NCI-H2029 (cell line): ENCODE data around the gene RAD18.

ENCODE experiments used
- DNase-seq: peaks from one replicate; lab custom pipeline; 2025; lab: John Stamatoyannopoulos, UW

Gene RAD18, protein sequence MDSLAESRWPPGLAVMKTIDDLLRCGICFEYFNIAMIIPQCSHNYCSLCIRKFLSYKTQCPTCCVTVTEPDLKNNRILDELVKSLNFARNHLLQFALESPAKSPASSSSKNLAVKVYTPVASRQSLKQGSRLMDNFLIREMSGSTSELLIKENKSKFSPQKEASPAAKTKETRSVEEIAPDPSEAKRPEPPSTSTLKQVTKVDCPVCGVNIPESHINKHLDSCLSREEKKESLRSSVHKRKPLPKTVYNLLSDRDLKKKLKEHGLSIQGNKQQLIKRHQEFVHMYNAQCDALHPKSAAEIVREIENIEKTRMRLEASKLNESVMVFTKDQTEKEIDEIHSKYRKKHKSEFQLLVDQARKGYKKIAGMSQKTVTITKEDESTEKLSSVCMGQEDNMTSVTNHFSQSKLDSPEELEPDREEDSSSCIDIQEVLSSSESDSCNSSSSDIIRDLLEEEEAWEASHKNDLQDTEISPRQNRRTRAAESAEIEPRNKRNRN

DNA sequence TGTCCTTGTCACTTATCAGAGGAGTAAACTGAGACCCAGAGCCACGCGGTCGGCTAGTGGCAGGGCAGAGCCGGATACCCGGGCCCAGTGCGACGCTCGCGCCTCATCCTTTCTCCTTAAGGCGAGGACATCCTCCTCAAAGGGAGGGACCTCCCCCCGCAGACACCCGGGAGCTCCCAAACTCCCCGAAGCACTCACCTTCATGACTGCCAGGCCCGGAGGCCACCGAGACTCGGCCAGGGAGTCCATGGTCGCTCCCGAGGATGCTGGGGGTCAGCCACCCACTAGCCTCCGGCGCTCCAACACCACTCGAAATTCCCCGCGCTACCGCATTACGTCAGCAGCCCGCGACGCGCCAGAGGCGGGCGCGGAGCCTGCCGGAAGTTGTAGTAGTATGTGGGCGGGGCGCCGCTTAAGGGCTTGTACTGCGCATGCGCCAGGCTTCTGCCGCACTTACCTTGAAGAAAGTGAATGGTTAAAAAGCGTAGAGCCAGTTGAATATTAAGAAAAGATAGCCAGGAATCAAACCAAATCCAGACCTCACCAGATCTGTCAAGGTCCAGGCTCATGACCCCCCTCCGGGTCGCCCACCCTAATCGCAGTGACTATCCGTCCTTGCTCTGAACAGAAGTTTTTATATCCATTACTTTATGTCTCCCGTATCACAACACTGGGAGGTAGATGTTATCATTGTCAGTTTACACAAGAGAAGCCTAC lies at the start of gene RAD18:
TSS of gene RAD18 (minus strand) at position 336 of the 717 bp plus-strand sequence. CDS start at position 249, 87 bp downstream.
- DNase-seq = peak; percentile 88

DNA sequence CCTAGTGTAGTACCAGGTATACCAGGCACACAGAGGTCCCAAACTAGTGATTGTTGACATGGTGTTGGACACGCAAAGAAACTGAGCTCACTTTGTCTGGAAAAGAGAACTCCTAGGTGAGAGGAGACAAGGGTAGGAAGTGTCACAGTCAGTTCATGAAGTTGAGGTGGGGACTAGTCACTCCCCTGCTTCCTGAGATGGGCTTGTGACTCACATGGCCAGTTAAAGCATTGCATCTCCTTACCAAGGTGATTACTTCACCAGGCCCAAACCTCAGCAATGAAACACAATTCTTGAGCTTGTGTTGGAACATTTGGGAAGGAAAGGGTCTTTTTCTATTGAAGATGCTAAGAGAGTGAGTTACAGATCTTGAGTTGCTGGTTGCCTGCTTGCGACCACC lies 49.2 kb upstream of the RAD18 start:
- DNase-seq = no peak

DNA sequence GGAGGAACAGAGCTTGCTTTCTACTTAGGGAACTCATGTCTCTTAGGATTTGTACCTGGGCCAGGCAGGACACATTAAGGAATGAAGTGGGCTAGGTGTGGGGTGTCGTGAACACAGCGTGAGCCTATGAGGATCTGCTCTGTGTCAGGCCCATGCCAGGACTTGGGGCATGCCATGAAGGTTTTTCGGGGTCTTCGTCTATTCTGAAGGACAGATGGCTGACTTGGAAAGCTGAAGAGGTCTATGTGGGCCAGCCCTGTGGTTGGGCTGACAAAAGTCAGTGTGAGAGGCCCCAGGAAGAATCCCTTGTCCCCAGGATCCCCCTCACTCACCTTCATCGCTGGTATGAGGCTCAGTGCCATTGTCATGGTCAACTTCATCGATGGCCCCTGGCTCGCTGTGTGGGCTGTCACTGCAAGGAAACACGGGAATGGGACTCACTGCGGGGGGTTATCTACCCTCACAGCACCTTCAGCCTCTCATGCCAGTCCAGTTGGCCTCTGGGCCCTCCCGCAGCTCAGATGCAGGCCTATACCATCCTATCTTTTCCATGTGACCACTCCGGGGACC lies 46.8 kb upstream of the RAD18 start:
- no peak for DNase-seq

DNA sequence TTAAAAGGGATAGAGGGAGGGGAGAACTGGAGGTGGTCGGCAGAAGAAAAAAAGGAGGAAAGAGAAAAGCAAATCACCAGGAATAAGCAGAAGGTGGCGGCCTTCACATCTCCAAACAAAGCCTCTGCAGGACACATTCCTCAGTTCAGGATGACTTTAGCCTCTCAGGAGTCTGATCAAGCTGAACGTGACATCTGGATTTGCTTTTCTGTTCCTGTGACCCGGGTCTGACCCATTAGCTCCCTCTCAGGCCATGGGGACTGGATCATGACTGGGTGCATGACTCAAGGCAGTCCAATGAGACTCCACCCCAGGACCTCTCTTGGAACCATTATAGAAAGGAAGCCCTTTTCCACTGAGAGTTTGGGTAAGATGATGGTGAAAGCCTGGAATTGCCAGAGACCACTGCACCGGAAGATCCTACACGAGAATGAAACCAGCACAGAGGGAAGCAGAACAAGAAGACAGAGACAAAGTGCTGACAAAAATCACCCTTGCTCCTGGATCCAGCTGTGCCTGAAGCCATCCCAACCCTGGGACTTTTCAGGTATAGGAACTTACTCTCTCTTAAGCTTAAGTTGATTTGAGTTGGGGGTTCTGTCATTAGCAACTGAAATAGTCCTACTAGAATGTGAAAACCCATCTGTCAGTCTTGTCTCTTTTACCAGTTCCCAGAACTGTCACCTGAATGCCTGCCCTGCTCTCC lies 45.4 kb upstream of the RAD18 start:
- no peak for DNase-seq

DNA sequence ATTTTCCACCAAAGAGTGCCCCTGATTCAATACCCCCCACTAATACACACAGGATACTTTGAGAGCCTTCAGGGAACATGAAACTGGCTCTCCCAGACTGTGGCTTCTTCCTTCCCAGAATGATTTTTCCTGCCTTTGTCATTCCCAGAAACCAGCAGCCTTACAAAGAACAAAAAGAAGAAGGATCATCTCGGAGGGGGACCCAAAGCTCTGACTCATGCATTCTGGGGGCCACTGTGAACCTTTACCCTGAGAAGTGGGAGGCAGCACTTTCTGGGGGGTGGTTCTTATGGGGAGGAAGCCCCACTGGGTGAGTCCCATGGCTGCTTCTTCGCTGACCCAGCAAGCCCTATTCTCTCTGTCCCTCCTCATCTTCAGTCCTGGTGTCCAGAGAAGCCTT lies 44.7 kb upstream of the RAD18 start:
- no peak for DNase-seq

DNA sequence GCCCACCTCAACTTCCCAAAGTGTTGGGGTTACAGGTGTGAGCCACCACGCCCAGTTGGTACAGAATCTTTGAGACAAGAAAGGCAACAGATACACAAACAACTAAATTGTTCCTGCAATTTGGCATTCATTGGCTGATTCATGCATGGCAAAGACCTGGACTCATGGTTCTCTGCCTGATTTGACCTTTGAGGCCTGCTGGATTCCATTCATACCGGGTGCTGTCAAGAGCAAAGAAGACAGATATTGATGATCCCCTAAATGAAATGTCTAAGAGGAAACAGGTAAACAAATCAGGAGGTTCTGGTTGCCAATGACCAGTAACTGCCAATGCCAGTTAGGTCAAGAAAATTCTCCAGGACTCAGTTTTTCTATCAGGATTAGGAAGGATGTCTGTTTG lies 43.9 kb upstream of the RAD18 start:
- DNase-seq = no peak

DNA sequence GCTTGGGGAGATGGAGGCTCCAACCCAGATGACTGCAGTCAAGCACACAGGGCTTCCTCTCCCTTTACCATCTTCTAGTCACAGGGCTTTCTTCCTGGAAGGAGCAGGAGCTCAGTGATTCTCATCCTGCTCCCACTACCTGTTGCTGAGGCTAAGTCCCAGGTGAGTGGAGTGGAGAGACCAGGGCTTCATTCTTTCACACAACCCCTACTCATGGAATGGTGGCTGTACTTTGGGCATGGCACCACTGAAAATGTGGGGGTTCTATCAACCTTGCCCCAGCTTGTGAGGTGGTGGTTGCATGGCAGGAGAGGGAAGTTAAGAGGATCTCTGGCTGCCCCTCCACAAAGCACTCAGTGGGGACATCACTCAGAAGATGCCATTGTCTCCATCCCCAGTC lies 36.8 kb upstream of the RAD18 start:
- DNase-seq = no peak

DNA sequence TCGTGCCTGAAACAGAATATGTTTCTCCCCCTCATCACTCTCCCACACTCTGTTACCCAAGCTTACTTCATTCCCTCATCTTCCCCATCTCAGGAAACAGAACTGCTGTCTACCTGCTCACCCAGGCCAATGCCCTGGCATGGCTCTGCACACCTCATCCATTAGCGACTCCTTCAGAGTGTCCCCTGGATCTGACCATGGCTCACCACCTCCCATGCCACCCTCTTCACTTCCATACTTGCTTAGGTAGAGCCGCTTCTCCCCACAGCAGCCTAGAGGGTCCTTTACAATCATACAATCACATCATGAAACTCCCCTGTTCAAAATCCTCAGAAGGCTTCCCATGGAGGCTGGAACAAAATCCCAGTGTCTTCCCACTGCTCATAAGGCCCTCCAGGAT lies 33.9 kb upstream of the RAD18 start:
- DNase-seq = no peak

DNA sequence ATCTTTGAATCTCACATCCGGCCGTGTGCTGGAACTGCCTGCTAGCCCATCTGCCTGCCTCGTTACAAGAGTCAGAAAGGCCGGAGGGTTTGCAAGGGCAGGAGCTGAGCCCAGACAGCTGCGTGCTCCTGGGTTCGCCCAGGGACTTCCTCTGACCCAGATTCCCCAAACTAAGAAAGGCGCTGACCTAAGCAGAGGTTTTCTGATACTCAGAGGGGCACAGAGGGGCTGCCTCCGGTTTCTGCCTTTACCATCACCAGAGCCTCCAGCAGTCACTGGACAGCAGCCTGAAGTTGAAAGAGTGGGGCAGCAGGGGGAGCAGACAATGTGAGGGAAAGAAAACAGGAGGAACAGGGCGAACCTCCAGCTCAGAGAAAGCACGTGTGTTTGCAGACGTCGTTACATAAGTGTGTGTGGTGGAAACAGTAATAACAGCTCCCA lies 33.4 kb upstream of the RAD18 start:
- DNase-seq = no peak

DNA sequence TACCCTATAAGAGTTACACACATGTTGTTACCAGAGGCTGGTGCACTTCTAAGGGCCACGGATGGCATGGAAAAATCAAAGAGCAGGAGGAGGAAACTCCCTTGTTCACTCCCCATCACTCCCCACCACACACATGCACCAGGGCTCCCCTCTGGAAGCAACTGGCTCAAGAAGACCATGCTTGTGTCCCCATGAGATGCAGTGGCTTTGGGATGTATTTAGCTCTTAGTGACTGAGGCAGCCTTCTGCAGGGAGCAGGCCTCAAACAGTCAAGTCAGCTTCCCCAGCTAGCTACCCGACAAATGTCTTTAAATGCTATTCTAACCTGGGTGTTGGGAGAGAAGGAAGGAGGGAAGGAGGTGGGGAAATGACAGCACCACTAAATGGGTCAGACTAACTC lies 32.9 kb upstream of the RAD18 start:
- no peak for DNase-seq

DNA sequence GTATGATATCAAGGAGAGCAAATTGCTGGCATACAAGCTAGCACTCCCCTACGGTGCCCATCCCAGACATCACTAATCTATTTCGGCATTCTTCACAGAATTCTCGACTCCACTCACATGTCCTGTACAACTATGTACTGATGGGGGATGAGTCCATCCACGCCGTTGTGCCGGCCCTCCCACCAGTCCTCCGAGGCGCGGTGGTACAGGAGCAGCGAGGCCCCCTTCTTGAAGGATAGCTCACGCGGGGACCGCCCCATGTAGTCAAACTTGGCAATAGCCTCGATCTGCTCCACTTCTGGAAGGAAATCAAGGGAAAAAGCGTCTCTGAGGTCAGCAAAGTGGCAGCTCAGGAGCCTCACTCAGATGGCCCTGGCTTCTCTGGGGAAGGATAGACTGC lies 31.0 kb upstream of the RAD18 start:
- DNase-seq = no peak

DNA sequence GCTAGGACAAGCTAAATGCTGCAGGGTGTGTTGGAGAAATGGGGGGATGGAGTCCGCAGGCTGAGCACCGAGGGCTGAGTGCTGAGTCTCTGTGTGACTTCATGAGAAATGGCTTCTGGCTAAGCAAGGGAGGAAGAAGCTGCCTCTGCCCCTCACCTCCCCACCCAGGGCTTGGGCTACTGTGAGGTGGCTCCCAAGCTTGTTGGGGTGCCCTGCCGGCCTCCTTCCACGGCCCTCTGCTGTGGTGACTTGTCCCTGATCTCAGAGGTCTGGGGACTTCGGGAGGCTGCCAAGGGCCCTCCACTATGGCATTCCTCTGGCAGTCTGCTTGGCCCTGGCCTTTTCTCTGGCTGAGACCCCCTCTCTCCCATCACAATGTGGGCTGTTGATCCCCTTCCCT lies 30.1 kb upstream of the RAD18 start:
- DNase-seq = no peak

DNA sequence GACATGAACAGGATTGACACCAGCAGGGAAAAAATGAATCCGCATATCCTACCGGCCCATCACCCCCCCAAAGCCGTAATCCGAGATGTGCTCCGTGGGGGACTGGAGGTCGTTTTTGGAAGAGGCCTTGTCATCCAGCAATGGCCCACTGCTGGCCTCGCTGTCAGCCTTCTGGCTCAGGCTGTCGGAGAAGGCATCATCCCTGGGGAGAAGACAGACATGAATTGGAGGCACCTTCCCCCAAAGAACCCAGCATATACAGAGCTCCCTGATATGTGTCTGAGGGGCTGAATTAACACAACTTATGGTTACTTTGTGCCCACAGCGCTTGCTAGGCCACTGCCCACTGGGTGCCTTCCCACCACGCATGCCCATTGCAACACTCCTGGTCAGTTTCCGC lies 29.6 kb upstream of the RAD18 start:
- no peak for DNase-seq

DNA sequence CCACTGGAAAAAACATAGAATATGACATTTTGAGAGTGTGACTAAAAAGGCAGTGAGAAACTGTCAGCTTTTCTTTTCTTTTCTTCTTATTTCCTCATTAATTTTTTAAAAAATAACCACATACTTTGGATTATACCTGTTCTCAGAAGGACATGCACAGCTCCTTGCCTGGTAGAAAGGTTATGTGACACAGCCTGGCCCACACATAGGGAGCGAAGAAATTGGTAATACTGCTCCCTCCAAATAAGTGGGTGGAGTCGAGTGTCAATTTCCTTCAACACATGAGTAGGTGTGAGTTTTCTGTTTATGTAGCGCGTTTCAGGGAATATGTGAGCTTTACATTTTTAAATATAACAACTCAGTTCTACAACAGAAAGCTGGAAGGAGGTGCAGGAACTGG lies 28.9 kb upstream of the RAD18 start:
- DNase-seq = no peak

DNA sequence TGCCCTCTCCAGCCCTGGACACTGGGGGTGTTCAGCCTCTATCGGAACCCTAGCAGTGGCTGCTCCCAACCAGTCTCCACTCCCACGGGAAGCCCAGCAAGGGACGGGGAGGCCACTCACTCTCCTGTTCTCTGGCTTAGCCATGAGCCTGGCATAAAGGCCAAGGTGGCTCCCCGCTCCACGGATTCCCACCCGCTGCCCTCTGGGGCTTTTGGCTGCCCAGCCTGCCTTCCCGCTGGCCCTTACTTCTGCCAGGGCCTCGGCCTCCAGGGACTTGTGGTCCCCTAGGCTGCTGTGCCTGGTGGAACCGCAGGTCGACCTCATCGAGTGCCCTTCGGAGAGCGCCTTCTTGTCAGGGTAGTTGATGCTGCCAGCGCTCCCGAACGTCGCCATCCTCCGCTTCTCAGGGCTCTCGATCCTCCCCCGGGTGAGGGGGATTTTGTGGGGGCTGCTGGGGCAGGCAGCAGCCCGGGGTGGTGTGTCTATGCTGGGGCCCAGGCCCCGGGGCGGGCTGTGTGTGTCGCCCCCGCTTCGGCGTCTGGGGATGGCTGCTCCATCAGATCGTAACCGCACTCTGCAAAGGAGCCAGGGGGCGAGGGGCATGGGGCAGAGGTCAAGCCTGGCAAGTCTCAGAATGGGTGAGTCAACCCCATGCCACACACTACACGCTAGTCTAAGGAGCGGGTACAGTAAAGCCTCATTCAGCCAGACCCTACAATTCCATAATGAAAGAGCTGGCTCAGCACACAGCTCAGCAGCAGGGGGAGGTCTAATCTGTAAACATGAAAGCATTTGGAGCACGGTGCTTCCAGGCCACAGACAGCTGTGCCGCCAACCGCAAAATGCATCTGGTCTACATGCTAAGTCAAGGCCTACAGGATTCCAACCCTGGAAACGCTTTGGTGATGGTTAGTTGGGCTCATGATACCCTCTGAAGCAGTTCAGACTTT lies 27.3 kb upstream of the RAD18 start:
- no peak for DNase-seq

DNA sequence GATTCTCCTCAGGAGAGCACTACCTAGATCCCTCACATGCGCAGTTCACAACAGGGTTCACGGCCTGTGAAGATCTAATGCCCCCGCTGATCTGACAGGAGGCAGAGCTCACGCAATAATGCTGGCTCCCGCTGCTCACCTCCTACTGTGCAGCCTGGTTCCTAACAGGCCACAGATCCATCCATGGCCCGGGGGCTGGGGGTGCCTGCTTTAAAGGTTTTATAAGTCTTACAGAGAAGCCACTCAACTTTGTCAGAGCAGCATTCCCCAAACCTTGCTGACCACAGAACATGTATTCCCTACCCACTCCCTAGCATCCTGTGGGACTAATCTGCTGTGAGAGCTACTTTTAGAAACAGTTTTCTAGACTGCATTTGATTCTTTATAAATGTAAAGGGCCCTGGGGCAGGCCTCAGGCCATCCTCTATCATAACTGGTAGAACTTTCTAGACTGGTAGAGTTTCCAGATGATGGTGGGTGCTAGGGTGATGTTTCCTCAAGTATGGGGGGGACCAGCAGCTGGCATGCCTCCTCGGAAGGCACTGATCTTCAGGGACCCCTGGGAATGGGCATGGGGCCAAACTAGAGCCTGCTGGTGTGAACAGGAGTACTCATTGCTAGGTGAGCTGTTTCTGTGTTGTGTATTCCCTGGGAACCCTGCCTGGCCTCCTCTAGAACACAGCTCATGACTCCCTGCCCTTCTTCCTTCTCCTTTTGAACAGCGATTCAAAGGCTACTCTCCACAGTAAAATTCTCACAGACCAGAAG lies 25.7 kb upstream of the RAD18 start:
- no peak for DNase-seq

DNA sequence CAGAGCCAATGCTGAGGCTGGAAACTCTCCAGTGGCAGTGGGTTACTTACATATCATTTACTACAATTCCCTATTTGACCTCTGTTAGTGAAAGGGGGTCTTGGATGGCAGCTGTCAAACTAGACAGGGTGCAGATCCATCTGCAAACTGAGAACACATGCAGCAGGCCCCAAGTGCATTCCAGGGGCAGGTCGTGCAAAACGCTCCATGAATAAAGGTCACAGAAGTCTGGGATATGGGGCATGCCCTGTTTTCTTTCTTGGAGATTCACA lies 25.0 kb upstream of the RAD18 start:
- DNase-seq = no peak

DNA sequence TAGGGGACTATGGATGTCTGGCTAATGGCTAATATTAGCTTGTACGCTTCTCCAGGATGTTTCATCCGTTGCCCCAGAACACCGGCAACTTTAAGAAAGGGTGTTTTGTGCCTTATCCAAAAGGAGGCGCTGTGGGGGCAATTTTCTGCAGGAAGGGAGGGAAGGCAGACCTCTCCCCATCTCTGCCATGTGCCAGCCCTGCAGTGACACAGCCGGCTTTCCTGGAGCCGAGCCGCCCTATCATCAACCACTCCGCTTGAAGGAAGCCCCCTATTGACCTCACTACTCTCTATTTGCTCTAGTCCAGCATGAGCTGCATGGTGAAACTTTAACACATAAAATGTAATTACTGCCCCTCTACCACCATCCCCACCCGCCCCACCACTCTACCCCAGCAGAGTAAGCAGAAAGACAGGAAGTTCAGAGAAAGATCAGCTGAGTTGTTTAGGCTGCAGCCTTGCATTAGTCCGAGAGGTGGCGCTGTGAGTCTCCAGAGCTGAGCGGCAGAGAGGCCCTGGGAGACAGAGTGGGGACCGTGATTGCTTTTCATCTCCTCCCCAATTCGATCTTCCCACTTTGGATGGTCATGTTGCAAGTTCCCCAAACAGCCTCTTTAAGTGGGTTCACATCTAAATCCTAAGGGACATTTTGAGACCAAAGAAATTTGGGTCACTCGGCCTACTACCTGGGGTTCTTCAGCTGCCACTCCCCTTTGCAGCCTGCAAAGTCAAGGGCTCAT lies 24.5 kb upstream of the RAD18 start:
- DNase-seq = peak; percentile 47

DNA sequence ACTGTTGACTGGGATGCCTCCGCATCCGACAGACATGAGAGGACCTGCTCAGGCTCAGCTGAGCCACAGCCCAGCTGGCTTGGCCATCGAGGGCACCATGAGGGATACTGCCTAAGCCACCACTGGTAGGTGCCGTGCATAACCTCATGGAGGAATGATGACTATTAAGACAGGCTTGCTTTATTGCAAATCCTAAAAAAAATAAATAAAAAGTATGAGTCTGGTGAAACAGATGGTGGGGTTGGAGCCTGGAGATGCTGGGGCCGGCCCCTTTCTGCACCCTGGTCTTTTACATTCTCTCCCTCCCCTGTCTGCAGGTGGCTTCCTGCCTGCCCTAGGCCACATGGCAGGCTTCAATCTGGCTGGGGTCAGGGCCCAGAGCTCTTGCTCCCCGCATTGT lies 24.0 kb upstream of the RAD18 start:
- no peak for DNase-seq

DNA sequence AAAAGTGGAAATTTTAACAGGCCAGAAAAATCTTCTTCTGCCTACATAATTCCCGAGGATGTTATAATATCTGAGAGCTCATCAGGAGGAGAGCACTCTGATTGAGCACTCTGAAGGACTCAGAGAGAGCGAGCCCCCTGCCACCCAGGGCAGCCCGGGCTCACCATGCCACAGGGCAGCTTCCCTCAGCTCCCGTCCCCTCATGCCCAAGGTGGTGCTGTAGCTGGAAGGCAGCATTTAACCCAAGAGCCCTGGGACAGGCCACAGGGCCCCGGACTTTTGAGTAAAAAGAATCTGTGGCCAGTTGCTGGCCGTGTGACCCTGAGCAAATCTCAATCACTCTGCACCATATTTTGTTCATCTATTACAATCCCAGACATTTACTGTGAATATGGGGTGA lies 23.5 kb upstream of the RAD18 start:
- no peak for DNase-seq
